Measurements from ENCODE around the gene GSG1L.

The GSG1L gene

DNA sequence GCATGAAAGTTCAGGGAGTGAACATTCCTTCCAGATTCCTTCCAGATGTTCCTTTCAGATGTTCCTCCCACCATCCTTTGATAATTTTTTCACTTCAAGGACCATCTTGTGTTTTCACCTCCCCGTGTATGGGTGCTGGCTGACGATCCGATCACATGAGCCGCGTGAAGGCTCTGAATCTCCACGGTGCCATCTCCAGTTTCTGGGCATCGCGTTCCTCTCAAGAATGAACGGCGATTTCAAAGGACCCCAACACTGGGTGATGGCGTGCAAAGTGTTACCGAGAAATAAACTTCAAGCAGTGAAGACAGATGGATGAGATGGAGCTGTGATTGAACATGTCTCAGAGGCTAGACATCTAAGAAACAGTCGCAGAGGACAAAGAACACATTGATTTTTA, 245.3 kb downstream of the GSG1L start:
- no peak for DNase-seq

DNA sequence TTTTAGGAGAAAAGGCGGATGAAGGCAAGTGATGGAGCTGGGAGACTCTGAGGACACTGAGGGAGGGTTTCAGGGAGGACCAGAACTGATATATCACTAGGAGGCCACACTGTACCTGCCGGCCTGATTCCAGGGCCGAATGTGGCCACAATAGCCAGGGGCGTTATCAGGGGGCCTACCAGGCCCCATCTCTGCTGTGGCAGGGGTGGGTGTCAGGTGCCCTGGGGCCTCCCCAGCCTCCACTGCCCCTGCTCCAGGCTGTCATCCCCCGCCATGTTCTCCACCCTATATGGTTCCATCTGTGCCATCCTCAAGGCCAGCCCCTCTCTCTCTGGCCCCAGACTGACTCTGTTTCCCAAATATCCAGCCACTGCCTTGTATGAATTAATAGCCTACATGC, 246.5 kb downstream of the GSG1L start:
- DNase-seq: no peak

DNA sequence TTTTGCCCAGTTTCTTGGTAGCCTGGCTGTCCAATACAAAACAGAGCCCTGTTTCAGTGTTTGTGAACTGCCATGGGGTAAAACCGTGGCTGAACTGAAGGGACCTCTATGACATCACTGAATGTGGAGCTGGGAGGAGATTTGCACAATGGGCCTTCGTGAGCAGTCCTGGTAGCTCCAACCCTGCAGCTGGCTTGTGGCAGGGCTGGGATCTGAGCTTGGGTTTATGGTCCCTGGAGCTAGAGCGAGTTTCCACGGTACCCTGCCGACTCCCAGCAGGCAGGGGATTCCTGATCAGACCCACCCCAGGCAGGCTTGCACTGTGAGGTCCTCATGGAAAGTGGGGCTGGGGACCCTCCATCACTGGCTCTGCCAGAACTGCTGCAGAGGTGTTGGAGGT, 247.0 kb downstream of the GSG1L start:
- no peak for DNase-seq

DNA sequence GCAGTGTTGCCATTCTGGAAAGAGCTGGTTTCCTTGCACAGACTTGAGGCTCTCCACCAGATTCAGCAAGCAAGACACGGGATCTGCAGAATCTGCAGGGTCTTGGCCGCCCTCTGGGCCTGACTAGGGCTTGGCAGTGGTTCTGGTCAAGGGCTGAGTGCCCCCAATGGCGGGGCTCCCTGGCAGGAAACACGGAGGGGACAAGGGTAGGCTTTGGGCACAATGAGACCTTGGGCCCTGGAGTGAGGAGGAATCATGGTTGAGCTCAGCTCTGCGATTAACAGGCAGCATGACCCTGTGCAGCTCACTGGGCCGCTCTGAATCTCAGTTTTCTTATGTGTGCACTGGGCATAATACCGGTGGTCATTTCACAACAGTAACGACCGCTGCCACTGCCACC, 249.9 kb downstream of the GSG1L start:
- no peak for DNase-seq

DNA sequence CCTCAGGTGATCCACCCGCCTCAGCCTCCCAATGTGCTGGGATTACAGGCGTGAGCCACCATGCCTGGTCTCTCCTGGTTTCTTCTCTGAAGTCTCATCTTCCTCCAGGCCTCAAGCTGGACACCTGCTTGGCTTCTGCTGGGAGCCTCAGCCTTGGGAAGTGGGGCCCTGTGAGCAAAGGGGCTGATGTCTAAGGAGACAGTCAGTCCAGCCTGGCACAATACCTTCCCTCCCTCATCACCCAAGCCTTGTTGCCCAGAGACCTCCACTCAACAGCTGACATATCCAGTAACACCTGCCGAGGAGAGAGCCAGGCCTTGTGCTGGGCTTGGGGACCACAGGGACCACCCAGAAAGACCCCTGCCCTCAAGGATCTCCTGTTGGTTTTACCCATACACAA, 251.6 kb downstream of the GSG1L start:
- DNase-seq: no peak

DNA sequence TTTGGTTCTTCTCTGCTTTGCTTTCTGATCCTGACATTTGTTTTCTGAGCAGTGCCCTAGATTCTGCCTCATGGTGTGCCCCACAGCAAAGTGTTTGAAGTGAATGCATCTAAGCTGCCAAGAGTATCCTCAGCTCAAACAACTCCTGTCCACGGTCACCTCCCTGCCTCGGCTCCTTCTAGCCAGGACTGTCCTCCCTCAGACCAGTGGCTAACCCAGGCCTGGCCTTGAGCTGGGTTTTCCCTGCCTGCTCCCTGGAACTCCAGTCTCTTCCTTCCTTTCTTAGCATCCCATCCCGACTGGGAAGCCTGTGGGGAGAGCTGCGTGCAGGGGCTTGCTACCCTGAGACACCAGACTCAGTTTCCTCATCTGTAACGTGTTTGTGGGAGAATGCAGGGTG, 256.5 kb downstream of the GSG1L start:
- no peak for DNase-seq

DNA sequence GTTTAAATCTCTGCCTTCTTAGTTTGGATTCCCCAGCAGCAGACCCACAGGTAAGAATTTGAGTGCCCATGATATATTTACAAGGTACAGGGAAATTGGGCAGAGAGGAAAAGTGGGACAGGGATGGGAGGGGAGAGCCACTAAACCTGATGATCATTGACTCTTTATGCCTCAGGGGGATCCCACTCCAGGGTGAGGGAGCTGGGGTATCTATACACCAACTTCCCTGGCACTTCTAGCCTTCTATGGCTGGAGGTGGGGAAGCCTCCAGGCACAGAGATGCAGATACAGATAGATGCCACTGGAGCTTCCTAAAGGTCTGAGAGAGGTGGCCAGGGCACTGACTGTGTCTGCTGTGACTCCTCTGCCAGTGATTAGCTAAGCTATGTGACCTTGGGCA, 257.1 kb downstream of the GSG1L start:
- DNase-seq: no peak

DNA sequence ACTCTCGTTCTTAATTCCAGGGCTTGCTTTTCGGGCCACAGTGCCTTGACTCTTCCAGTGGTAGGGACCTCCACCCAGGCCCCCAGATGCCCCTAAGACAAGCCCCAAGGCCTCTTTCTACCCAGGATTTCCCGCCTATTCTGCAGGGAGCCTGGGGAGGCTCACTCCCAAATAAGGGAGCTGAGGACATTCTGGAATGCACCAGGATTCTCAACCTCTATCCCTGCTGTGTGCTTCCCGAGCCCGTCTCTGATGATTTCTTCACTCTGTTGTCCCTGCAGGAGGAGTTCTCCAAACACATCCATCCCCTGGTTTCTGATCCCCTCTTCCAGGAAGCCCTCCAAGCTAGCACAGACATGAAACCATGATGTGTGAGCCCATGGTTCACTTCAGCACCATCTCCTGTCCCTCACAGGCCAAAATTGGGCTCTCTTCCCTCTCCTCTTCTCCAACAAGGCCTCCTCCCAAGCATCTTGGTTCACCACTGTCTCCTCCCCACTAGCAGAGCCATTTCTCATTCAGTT, 257.6 kb downstream of the GSG1L start:
- DNase-seq: no peak

DNA sequence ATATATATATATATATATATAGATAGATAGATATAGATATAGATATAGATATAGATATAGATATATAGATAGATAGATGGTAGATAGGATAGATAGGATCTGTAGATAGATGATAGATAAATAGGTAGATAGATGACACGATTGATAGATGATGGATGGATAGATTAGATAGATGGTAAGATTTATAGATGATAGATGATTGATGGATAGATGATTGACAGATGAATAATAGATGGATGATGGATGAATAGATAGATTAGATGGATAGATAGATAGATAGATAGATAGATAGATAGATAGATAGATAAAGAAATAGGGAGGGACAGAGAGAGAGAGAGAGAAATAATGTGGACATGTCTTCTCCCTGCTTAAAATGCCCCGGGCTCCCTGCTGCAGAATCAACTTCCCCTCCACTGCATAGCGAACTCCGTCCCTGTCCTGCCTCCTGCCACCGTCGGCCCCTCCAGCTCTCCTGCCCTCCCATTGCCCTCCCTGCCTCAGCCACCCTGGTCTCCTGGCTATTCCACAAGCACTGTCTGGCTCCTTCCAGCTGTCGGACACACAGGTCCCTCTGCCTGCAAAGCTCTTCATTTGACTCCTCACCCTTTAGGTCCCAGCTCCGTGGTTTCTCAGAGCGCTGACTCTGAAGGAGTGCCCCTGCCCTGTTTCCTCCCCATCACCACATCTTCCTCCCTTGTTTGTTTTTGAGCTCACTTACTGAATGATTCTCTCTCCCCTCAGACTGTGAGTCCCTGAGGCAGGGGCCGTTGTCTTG, 259.6 kb downstream of the GSG1L start:
- no peak for DNase-seq

DNA sequence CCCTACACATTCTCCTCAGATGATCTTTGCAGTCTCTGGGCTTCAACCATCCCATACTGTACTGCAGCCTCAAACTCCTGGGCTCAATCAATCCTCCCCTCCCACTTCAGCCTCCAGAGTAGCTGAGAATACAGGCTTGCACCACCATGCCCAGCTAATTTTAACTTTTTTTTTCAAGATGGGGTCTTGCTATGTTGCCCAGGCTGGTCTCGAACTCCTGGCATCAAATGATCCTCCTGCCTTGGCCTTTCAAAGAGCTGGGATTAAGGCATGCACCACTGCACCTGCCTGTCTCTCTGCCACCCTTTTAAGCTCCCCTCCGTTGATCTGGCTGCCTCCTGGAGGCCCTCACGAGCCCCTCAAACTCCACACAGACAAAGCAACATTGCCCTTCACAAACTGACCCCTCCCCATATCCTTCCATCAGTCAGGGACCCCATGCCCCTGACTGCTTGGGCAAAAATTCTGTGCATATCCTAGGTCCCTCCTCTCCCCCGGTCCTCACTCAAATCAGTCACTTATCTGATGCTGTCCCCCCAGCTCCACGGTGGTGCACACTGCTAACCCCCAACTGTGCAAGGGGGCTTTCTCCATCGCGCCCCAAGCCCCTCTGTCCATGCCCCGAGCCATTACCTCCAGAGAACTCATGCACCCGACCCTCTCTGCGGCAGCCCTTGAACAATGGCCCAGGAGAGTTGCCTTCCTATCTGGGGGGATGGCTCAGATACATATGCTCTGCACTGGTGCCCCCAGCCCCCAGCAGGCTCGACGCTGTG, 260.7 kb downstream of the GSG1L start:
- DNase-seq: no peak

DNA sequence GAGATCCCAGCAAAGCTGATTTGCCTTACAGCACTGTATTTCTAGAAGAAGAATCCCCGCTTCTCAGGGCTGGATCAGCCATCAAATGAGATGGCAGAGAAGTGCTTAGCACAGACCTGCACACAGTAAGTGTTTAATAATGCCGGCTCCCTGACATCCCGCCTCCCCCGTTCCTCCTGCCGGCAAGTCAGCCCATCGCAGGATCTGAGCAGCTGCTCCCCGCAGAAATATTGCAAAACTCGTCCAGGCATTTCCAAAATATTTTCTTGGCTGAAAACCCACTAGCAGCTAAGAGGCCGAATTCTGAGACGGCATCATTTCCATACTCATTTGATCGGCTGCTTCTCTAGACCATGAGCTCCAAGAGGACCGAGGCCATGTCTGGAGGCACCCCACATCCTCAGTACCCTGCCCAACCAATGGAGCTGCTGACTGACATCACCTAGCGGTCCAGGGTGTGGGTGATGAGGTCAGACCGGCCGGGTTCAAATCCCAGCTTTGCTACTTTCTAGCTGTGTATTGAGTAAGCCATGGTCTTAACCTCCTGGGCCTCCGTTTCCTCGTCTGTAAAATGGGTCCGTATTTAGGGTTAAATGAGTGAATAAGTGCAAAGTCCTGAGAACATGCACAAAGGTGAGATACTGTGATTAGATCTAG, 262.1 kb downstream of the GSG1L start:
- no peak for DNase-seq

DNA sequence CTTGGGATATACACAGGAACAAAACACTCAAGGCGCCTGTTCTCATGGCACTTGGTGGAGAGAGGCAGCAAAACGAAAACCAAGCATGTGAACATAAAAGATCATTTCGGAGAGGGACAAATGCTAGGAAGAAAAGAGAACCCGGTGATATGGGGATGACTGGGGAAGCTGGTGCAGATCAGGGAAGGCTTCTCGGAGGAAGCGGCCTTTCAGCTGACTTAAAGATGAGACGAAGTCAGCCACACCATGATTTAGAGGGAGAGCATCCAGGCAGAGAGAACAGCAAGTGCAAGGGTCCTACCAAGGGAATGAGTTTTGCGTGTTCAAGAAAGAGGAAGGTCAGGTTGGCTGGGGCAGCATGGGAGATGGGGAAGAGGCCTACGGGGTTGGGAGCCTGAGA, 262.7 kb downstream of the GSG1L start:
- no peak for DNase-seq

DNA sequence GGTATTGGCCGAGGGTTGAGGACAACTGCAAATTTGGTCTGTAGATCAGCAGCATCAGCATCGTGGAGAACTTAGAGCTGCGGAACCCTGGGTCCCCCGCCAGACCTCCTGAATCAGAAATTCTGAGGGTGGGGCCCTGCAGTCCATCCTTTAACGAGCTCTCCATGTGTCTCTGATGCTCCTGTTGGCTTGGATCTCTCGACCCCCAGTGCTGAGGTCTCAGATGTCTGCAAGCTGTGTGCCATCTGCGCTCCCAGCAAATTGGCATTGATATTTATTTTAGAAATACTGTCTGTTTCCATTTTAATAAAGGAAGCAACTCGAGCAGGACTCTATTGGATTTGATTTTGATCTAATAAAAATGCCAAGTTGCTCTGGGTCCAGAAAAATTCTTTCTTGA, 263.6 kb downstream of the GSG1L start:
- no peak for DNase-seq

DNA sequence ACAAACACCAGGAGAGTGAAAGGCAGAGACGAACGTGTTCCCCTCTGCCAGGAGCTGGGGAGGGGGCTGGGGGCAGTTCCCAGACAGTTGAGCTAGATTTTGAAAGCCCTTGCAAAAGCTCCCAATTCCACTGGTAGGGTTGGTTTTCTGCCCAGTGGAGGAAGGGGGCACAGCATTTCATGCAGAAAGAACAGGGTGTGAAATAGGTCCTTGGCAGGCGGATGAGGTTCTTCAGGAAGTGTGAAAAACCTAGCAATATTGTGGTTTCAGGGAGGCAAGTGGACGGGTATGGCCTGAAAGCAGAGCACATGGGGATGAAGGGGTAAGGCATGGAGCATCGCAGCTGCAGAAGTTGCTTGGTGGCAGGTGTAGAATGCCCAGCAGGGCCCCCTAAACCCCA, 265.3 kb downstream of the GSG1L start:
- DNase-seq: no peak

DNA sequence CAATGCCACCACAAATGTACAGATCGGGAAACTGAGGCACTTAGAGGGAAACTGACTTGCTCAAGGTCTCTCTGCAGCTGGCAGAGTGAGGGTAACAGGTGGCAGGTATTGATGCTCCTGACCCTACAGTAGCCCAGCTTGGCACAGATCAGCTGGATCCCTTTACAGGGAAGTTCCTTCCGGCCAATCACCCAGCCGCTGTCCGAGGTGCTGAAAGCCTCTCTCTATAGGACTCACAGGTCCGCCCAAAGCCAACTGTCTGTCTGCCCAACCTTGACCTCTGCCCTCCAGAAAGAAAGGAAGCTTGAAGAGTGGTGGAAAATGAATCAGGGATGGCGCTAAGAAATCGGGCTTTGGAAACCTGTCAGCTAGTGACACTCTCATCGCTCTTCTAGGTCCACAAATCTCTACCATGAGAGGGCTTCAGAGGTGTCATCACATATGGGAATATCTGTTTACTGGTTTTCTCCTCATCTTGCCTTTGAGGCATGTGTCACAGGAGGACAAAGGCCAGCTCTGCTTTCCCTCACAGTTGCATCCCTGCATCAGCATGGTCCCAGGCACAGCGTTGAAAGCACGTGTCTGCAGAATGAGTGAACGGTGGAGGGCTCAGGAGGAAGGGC, 267.4 kb downstream of the GSG1L start:
- DNase-seq: peak; percentile 56 to 86 (median 70)

DNA sequence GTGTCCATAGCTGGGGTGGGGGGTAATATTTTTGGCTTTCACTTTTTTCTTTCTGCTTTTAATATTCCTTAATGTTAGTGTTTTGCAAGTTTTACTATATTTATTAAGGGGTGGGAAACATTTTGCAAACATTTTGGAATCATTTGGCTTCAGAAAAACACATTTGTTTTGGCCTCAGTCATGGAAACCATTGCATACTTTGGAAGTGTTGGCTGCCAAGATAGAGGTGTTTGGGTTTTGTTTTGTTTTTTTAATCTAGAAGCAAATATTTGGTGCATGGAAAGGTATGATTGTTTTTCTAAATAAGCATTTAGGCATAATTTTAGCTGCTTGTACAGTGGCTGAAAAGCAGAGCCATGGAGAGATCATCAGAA, 270.3 kb downstream of the GSG1L start:
- no peak for DNase-seq

DNA sequence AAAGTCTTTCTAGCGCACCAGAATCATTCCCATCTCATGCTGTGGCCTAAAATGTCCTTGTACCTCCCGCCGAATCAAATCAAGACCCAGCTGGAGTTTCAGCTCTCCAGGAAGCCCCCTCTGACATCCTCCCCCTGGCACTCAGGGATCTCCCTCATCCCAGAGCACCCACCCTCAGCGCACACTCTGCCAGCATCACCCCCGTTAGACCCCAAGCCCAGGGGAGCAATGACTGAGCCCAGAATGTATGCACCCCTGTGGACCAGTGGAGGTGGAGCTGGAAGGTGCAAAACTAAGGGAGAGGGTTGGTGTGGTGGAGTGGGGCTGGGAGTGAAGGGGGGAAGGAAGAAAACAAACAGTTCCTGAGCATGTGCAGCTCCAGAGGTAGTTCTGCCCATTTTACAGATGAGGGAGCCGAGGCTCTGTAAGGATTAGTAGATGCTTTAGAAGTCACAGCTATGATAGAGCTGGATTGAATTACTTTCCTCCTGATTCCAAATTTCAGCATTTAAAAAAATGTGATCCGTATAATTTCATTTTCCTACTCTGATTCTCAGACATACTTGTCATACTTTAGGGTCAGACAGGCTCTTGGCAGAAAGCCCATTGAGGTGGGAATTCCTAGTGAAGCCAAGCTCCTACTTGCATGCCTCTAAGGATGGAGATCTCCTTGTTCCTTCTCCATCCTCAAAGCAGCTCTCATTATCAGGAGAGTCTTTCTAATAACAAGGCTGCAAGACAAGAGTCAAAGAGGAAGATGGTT, 270.8 kb downstream of the GSG1L start:
- no peak for DNase-seq

DNA sequence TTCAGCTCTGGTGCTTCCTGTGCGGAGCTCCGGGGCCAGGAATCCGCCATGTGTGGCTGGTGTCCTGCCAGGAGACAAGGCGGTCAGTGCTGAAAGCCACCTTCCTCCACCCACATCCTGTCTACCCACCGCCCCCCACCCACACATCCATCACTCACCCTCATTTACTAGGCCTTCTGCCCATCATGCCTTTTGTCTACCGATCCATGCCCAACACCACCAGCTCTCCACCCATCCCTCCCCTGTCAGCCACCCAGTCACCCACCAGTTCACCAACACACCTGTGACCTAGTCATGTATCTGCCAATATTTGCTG, 272.2 kb downstream of the GSG1L start:
- DNase-seq: no peak

DNA sequence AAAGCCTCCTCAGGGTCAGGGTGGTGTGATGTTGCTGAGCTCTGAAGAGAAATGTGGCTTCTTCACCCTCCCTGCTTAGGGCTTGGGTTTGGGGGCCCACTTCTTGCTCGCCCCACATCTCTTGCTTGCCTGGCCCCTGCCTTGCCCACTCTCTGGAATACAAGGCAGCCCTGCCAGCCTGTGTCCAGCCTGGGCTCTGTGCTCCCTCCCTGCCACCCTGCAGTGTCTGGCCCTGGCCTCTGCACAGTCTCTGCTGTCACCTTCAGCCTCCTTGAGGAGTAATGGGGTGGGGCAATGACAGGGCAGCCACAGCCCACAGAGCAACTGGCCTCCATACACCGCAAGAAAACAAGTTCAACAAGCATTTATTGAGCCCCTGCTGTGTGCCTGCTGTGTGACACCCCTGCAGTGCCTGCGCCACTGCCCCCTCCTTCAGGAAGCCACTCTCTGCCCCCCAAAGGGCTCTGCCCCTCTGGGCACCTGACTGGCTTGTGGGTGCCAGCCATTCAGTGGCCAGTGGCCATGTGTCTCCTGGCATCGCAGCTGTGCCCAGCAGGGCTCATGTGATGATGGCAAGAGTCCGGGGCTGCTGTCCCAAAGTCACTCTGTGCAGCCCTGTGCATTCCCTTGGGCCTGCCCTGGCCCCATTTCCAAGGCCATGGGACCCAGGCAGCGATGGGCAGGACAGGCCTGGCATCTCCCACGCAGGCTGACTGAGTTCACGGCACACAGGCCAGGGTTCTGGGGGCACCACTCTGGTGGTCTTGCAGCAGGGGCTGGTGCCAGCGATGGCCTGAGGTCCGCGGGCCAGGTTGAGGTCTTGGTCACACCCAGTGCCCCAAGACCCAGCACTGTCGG, 272.7 kb downstream of the GSG1L start:
- no peak for DNase-seq

DNA sequence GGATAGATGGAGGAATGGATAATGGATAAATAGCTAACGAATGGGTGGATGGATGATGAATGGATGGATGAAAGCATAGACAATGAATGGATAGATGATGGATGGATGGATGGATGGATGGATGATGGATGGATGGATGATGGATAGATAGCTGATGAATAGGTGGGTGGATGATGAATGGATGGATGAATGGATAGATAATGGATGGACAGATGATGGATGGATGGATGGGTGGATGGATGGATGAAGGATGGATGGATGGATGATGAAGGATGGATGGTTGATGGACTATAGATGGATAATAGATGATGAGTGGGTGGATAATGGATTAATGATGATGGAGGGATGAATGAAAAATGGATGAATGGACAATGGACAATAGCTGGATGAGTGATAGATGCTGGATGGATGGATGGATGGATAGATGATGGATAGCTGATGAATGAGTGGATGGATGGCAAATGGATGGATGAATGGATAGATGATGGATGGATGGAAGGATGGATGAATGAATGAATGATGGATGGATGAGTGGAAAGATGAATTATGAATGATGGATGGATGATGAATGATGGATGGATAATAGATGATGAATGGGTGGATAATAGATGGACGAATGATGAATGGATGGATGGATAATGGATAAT, 273.8 kb downstream of the GSG1L start:
- no peak for DNase-seq

DNA sequence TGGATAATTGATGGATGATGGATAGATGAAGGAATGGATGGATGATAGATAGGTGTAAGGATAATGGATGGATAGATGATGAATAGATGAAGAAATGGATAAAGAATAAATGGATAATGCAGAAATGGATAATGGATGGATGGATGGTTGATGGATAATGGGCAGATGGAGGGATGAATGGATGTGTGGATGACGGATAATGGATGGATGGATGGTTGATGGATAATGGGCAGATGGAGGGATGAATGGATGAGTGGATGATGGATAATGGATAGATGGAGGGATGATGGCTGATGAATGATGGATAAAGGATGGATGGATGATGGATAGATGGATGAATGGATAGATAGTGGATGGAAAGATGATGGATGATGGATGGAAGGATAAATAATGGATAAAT, 274.4 kb downstream of the GSG1L start:
- no peak for DNase-seq
